ENCODE measurements around the gene DSE.

The DSE gene

GRCh38 chr6:116371918-116372209 lies 1.1 kb downstream of the DSE start:
- TF ChIP-seq, protein P1, sequence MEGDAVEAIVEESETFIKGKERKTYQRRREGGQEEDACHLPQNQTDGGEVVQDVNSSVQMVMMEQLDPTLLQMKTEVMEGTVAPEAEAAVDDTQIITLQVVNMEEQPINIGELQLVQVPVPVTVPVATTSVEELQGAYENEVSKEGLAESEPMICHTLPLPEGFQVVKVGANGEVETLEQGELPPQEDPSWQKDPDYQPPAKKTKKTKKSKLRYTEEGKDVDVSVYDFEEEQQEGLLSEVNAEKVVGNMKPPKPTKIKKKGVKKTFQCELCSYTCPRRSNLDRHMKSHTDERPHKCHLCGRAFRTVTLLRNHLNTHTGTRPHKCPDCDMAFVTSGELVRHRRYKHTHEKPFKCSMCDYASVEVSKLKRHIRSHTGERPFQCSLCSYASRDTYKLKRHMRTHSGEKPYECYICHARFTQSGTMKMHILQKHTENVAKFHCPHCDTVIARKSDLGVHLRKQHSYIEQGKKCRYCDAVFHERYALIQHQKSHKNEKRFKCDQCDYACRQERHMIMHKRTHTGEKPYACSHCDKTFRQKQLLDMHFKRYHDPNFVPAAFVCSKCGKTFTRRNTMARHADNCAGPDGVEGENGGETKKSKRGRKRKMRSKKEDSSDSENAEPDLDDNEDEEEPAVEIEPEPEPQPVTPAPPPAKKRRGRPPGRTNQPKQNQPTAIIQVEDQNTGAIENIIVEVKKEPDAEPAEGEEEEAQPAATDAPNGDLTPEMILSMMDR (conservative IDR thresholded peaks at IDR 0.05) = no peak
- H3K27ac ChIP-seq = no peak overlapping the region

DNA sequence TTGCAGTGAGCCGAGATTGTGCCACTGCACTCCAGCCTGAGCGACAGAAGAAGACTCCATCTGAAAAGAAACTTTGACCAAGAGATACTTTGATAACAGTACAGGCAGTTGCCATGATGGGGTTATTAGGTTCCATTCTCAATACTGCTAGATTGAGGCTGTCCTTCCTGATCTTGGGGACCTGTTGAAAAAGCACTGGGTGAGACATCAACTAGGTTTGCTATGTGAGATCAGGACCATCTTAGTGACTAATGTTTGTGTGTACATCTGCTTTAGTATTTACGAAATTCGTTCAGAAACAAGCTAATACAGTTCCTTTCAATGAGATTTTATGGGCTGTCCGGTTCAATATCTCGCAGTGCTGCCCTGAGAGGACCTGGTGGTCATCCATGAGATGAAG lies 2.6 kb downstream of the DSE start:
- TF ChIP-seq, protein P1 (conservative IDR thresholded peaks at IDR 0.05) = no peak
- H3K27ac ChIP-seq = no peak overlapping the region

GRCh38 chr6:116373940-116374339 lies 3.2 kb downstream of the DSE start:
- no peak overlapping the region for H3K27ac ChIP-seq
- TF ChIP-seq, protein P1 (conservative IDR thresholded peaks at IDR 0.05) = no peak

- TF ChIP-seq, protein P1 (conservative IDR thresholded peaks at IDR 0.05) = no peak
- H3K27ac ChIP-seq = no peak overlapping the region
These were observed 3.8 kb downstream of the DSE start for GRCh38 chr6:116374586-116374985.

GRCh38 chr6:116375262-116375661 lies 4.5 kb downstream of the DSE start:
- H3K27ac ChIP-seq = no peak overlapping the region
- TF ChIP-seq, protein P1 (conservative IDR thresholded peaks at IDR 0.05) = no peak

DNA sequence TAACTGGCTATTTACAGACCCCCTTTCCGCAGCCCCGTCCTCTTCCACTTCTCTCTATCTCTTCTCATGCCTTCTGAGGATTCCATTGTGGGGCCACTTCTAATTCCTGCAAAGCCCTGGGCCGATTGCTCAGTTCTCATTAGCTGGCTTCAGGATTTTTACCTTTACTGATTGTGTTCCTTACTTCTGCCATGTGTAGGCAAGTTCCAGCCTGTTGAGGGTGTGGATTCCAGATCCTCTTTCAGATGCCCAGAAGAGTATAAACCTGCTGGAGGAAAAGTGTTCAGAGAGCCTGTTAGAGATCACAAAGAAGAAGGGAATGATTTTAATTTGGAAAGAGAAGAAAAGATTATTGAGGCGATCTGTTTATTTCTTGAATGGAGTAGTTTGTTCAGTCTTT lies 5.4 kb downstream of the DSE start:
- H3K27ac ChIP-seq = no peak overlapping the region
- TF ChIP-seq, protein P1 (conservative IDR thresholded peaks at IDR 0.05) = no peak

GRCh38 chr6:116379764-116380163 lies 9.0 kb downstream of the DSE start:
- H3K27ac ChIP-seq = no peak overlapping the region
- TF ChIP-seq, protein P1 (conservative IDR thresholded peaks at IDR 0.05) = no peak

GRCh38 chr6:116380346-116380745 lies 9.6 kb downstream of the DSE start:
- TF ChIP-seq, protein P1 (conservative IDR thresholded peaks at IDR 0.05) = no peak
- no peak overlapping the region for H3K27ac ChIP-seq

All from VCaP (cell line).